ENCODE results near the gene CALU.

- TF ChIP-seq CTCF (IDR thresholded peaks at IDR 0.05), result no peak
- no peak for TF ChIP-seq EP300 (IDR thresholded peaks at IDR 0.05)
- TF ChIP-seq POLR2AphosphoS5 (IDR thresholded peaks at IDR 0.05), result no peak
Observed at GRCh38 chr7:128799451-128799850, 60.3 kb downstream of the CALU start.
